ENCODE measurements around the gene GPC5. TPM values are rescaled to one million over a fixed set of nuclear protein-coding genes. Genes with fewer than 3 reads are reported as not detected.

Gene GPC5
- total and polyA plus RNA-seq, 2 of the 8 experiments (the other 6 are each of a cell fraction or from before 2014, with no cell fraction given): 0.20 to 0.39 TPM

GRCh38 chr13:91450913-91451312 lies 52.5 kb downstream of the GPC5 start:
- Histone ChIP-seq H2BK20ac (ENCODE audit: low read length) (no peak overlapping the region), H3K56ac (replicated peaks; ENCODE audit: insufficient read length, low read depth, low read length) (no peak overlapping the region), H2BK120ac (replicated peaks; ENCODE audit: low read depth, low read length) (no peak overlapping the region), H3K14ac (ENCODE audit: insufficient read length) (no peak overlapping the region), H4K5ac (ENCODE audit: insufficient read length, low read depth, low read length) (no peak overlapping the region), H3K4ac (replicated peaks; ENCODE audit: insufficient read length, low read depth, low read length) (no peak overlapping the region), H4K20me1 (replicated peaks in 1 of 2; ENCODE audit: control insufficient read depth in 1 of 2, insufficient read depth in 2 of 2, low read length in 2 of 2) (no peaks in the 10 kb centered on the region), H3K9ac (replicated peaks in 1 of 4; ENCODE audit: extremely low read depth in 1 of 4, low read depth in 3 of 4, low read length in 3 of 4) (no peak overlapping the region), H2BK5ac (ENCODE audit: low read depth, low read length) (no peak overlapping the region), H3K4me1 (replicated peaks in 1 of 4; ENCODE audit: control insufficient read depth in 3 of 4, insufficient read depth in 4 of 4, low read length in 3 of 4) (no peaks in the 10 kb centered on the region), H3K27me3 (replicated peaks in 1 of 4; ENCODE audit: control insufficient read depth in 3 of 4, extremely low read depth in 1 of 4, insufficient read depth in 3 of 4, low read length in 3 of 4) (no peaks in the 10 kb centered on the region), H3K23ac (ENCODE audit: insufficient read length) (no peak overlapping the region), H3K18ac (ENCODE audit: extremely low read depth, low read length) (no peak overlapping the region), H2AFZ (ENCODE audit: low read length) (no peak overlapping the region), H3K79me1 (ENCODE audit: low read depth, low read length) (no peaks in the 10 kb centered on the region), H2BK12ac (ENCODE audit: low read depth, low read length) (no peak overlapping the region), H3K23me2 (ENCODE audit: low read depth, low read length) (no peaks in the 10 kb centered on the region), H3K79me2 (ENCODE audit: control insufficient read depth in 1 of 2, insufficient read depth in 2 of 2, low read length in 2 of 2) (no peaks in the 10 kb centered on the region), H3K36me3 (ENCODE audit: control insufficient read depth in 2 of 4, insufficient read depth in 4 of 4, low read length in 3 of 4) (no peaks in the 10 kb centered on the region), H3K9me3 (ENCODE audit: insufficient read depth in 2 of 2, low read depth in 1 of 2, low read length in 1 of 2) (no peaks in the 10 kb centered on the region), H2BK15ac (ENCODE audit: low read length) (no peak overlapping the region), H3K4me2 (ENCODE audit: insufficient read depth in 1 of 2, low read depth in 2 of 2, low read length in 2 of 2) (no peak overlapping the region), H3K27ac (ENCODE audit: low read depth, low read length) (no peak overlapping the region), H4K91ac (replicated peaks; ENCODE audit: insufficient read length, low read length) (no peak overlapping the region), H4K8ac (ENCODE audit: extremely low read depth, insufficient read depth, low read length) (no peak overlapping the region), H3K4me3 (ENCODE audit: extremely low read depth in 1 of 4, insufficient read depth in 2 of 4, low read depth in 3 of 4, low read length in 4 of 4) (no peak overlapping the region), H2AK5ac (ENCODE audit: low read depth, low read length) (no peak overlapping the region)
- WGBS, 2 experiments (ENCODE audit: extremely low coverage in 1 of 2, insufficient coverage in 1 of 2, insufficient read length in 1 of 2, insufficient replicate concordance in 2 of 2, low coverage in 1 of 2, low lambda C conversion rate in 2 of 2, missing lambda C conversion rate in 1 of 2): 87% methylated on average over 2 of the region's 2 CpGs; no CpG with 5 or more reads in 1 of the 2 experiments
- no peak for TF ChIP-seq FOSL1 (IDR thresholded peaks at IDR 0.05; ENCODE audit: insufficient read depth, low read depth, low read length)
- FAIRE-seq (no peak), DNase-seq (ENCODE audit: low read depth in 1 of 2, low spot score in 2 of 2) (no peak)
- ChIA-PET CTCF (ENCODE audit: partially characterized antibody) (interaction anchor here (0.7 kb wide), 1 partner anchor 10 kb away, joined by 3 read pairs; no protein-coding TSS in a partner anchor), POLR2A (ENCODE audit: partially characterized antibody) (no interaction called here)

Measured in H1 (cell line).